HL-60 (cell line): ENCODE results near the gene GNAL.

Experiments
- DNase-seq, 2 experiments: peaks; one replicate each; pipeline ENCODE4 v3.0.0-alpha.2; 2010 to 2020; ENCODE audit warnings: low read depth in 1 of 2, low spot score in 1 of 2
- H3K27ac ChIP-seq: fragments of 250-450 bp; sonication (Bioruptor Pico); replicated peaks from 2 replicates; pipeline ENCODE4 v1.5.1; 2020; ENCODE audit warnings: mild to moderate bottlenecking, moderate library complexity
- H3K27me3 ChIP-seq: fragments of 250-450 bp; sonication (Bioruptor Pico); 2 replicates; pipeline ENCODE4 v1.5.1; 2021; ENCODE audit warnings: mild to moderate bottlenecking, moderate library complexity; ENCODE audit not compliant: insufficient read depth, poor library complexity, severe bottlenecking
- H3K4me3 ChIP-seq: replicated peaks from 2 replicates; pipeline ENCODE4 v1.5.1; 2011; ENCODE audit warnings: mild to moderate bottlenecking, control low read depth, low read length; ENCODE audit not compliant: insufficient read depth
- GABPA ChIP-seq: IDR thresholded peaks from 2 replicates; pipeline ENCODE4 v1.6.1; 2012; ENCODE audit warnings: low read depth
- POLR2AphosphoS5 ChIP-seq: IDR thresholded peaks from 2 replicates; pipeline ENCODE4 v1.6.1; 2012; ENCODE audit warnings: low read depth
- SPI1 ChIP-seq: IDR thresholded peaks from 2 replicates; pipeline ENCODE4 v1.6.1; 2012; ENCODE audit warnings: low read depth, mild to moderate bottlenecking, borderline replicate concordance
- TF ChIP-seq, protein P1 (sequence below): IDR thresholded peaks from one replicate; pipeline ENCODE4 v1.5.1; 2011; ENCODE audit warnings: low read length, control low read depth, inconsistent platforms; ENCODE audit not compliant: insufficient read depth
- TF ChIP-seq, protein P2 (sequence below): IDR thresholded peaks from 2 replicates; pipeline ENCODE4 v1.6.1; 2012; ENCODE audit warnings: low read depth; ENCODE audit not compliant: insufficient replicate concordance

Gene GNAL

GRCh38 chr18:11672846-11673454 lies 16.1 kb upstream of the GNAL start:
- no peak for DNase-seq
- H3K27me3 ChIP-seq: peaks cover 21% of the 10 kb centered on the region
- no peak for TF ChIP-seq SPI1
- TF ChIP-seq, protein P1, sequence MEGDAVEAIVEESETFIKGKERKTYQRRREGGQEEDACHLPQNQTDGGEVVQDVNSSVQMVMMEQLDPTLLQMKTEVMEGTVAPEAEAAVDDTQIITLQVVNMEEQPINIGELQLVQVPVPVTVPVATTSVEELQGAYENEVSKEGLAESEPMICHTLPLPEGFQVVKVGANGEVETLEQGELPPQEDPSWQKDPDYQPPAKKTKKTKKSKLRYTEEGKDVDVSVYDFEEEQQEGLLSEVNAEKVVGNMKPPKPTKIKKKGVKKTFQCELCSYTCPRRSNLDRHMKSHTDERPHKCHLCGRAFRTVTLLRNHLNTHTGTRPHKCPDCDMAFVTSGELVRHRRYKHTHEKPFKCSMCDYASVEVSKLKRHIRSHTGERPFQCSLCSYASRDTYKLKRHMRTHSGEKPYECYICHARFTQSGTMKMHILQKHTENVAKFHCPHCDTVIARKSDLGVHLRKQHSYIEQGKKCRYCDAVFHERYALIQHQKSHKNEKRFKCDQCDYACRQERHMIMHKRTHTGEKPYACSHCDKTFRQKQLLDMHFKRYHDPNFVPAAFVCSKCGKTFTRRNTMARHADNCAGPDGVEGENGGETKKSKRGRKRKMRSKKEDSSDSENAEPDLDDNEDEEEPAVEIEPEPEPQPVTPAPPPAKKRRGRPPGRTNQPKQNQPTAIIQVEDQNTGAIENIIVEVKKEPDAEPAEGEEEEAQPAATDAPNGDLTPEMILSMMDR: no peak
- TF ChIP-seq, protein P2, sequence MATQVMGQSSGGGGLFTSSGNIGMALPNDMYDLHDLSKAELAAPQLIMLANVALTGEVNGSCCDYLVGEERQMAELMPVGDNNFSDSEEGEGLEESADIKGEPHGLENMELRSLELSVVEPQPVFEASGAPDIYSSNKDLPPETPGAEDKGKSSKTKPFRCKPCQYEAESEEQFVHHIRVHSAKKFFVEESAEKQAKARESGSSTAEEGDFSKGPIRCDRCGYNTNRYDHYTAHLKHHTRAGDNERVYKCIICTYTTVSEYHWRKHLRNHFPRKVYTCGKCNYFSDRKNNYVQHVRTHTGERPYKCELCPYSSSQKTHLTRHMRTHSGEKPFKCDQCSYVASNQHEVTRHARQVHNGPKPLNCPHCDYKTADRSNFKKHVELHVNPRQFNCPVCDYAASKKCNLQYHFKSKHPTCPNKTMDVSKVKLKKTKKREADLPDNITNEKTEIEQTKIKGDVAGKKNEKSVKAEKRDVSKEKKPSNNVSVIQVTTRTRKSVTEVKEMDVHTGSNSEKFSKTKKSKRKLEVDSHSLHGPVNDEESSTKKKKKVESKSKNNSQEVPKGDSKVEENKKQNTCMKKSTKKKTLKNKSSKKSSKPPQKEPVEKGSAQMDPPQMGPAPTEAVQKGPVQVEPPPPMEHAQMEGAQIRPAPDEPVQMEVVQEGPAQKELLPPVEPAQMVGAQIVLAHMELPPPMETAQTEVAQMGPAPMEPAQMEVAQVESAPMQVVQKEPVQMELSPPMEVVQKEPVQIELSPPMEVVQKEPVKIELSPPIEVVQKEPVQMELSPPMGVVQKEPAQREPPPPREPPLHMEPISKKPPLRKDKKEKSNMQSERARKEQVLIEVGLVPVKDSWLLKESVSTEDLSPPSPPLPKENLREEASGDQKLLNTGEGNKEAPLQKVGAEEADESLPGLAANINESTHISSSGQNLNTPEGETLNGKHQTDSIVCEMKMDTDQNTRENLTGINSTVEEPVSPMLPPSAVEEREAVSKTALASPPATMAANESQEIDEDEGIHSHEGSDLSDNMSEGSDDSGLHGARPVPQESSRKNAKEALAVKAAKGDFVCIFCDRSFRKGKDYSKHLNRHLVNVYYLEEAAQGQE: no peak
- no peak for TF ChIP-seq GABPA
- TF ChIP-seq POLR2AphosphoS5: no peak
- no peak overlapping the region for H3K27ac ChIP-seq
- no peak overlapping the region for H3K4me3 ChIP-seq

- peaks cover 23% of the 10 kb centered on the region for H3K27me3 ChIP-seq
- no peak for TF ChIP-seq GABPA
- TF ChIP-seq POLR2AphosphoS5: no peak
- TF ChIP-seq, protein P1: no peak
- TF ChIP-seq SPI1: no peak
- TF ChIP-seq, protein P2: no peak
- no peak overlapping the region for H3K27ac ChIP-seq
- DNase-seq: no peak
- no peak overlapping the region for H3K4me3 ChIP-seq
These were observed 15.5 kb upstream of the GNAL start for GRCh38 chr18:11673560-11673959.

- TF ChIP-seq, protein P1: no peak
- TF ChIP-seq SPI1 (no peak), GABPA (no peak), POLR2AphosphoS5 (no peak)
- TF ChIP-seq, protein P2: no peak
- Histone ChIP-seq H3K4me3 (no peak overlapping the region), H3K27ac (no peak overlapping the region), H3K27me3 (peaks cover 23% of the 10 kb centered on the region)
- DNase-seq: no peak
These were observed 14.9 kb upstream of the GNAL start for GRCh38 chr18:11674119-11674518.
